ENCODE results near the gene IGSF3. TPM values are rescaled to one million over a fixed set of nuclear protein-coding genes. Genes with fewer than 3 reads are reported as not detected.

Gene IGSF3
- total RNA-seq, 2 donors from 2014 or later: 14.9 to 17.6 TPM

DNA sequence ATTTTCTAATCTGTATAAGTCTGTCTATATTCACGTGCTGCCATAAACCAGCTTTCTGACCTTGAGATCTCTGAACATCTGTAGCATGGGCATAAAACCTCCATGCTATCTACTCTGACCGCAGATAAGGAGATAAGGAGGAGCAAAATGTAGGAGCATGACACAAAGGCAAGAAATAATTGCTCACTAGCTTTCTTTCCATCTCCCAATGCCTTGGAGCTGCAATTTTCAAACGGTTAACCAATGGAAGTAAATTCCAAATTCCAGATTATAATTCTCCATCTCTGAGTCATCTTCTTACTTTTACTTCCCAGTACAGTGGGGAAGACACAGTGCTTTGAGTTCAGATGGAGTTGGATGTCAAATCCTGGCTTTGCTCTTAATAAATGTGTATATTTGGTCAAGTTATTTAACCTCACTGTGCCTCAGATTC, 138.3 kb downstream of the IGSF3 start:
- TF ChIP-seq, protein P1, sequence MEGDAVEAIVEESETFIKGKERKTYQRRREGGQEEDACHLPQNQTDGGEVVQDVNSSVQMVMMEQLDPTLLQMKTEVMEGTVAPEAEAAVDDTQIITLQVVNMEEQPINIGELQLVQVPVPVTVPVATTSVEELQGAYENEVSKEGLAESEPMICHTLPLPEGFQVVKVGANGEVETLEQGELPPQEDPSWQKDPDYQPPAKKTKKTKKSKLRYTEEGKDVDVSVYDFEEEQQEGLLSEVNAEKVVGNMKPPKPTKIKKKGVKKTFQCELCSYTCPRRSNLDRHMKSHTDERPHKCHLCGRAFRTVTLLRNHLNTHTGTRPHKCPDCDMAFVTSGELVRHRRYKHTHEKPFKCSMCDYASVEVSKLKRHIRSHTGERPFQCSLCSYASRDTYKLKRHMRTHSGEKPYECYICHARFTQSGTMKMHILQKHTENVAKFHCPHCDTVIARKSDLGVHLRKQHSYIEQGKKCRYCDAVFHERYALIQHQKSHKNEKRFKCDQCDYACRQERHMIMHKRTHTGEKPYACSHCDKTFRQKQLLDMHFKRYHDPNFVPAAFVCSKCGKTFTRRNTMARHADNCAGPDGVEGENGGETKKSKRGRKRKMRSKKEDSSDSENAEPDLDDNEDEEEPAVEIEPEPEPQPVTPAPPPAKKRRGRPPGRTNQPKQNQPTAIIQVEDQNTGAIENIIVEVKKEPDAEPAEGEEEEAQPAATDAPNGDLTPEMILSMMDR (IDR thresholded peaks at IDR 0.05): no peak
- Histone ChIP-seq H3K4me1 (no peaks in the 10 kb centered on the region), H3K27ac (no peak overlapping the region), H3K36me3 (peaks cover 14% of the 10 kb centered on the region), H3K4me3 (no peak overlapping the region), H3K27me3 (no peaks in the 10 kb centered on the region), H3K9me3 (no peaks in the 10 kb centered on the region)
- no peak for DNase-seq (ENCODE audit: low spot score)

DNA sequence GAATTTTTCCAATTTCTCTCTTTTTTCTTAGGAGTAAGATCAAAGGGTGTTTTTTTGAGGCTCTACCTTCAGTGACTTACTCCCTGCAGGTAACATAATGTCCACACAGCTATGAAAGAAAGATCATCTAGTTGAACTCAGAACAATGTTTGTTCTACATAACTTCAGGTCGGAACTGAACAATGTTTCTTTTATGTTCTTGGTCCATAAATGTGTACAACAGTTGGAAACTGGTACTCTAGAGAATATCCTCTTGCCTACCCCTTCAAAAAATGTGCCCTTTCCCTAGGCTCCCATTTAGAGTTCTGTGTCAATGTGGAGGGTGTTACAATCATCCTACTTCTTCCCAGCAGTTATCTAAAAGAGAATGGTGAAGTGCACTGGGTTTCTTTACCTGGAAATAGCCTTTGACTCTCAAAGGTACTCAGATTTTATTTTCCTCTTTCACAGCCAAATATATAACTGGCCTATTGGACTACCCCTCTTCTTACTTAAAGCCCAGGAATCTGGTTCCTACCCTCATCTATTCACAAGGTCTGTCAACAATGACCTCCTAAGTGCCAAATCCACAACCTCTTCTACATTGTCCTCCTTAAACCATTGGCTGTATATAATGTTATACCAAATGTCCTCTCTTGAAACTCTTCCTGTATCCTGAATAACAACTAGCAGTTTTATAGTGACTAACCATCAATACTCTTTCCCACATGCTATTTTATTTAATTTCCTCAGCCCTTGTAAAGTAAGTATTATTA, 139.0 kb downstream of the IGSF3 start:
- Histone ChIP-seq H3K36me3 (peaks cover 7% of the 10 kb centered on the region), H3K4me1 (no peaks in the 10 kb centered on the region), H3K4me3 (no peak overlapping the region), H3K9me3 (no peaks in the 10 kb centered on the region), H3K27me3 (no peaks in the 10 kb centered on the region), H3K27ac (no peak overlapping the region)
- DNase-seq (ENCODE audit: low spot score): no peak
- TF ChIP-seq, protein P1 (IDR thresholded peaks at IDR 0.05): no peak

DNA sequence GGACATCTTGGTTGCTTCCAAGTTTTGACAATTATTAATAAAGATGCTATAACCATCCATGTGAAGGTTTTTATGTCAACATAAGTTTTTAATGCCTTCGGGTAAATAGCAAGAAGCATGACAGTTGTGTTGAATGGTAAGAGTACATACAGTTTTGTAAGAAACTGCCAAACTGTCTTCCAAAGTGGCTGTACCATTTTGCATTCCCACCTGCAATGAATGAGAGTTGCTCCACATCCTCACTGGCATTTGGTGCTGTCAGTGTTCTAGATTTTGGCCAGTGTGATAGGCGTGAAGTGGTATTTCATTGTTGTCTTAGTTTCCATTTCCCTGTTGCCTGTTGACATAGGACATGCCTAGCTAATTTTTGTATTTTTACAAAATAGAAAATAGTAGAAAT, 142.1 kb downstream of the IGSF3 start:
- Histone ChIP-seq H3K27me3 (no peaks in the 10 kb centered on the region), H3K9me3 (no peaks in the 10 kb centered on the region), H3K4me1 (no peaks in the 10 kb centered on the region), H3K36me3 (no peaks in the 10 kb centered on the region), H3K4me3 (no peak overlapping the region), H3K27ac (no peak overlapping the region)
- TF ChIP-seq, protein P1 (IDR thresholded peaks at IDR 0.05): no peak
- no peak for DNase-seq (ENCODE audit: low spot score)

MicroRNAs within 50 kb of the gene (microRNA counts, 767-probe panel; counts per million panel counts)
- microRNA hsa-miR-320b: 0 to 31.0 counts per million in 2 donors
- microRNA hsa-miR-548ac: 0 to 31.0 counts per million in 2 donors

Small RNA genes within 50 kb of the gene (microRNA-seq; reads per million reads assigned to microRNA genes)
- 0 reads per million in 2 donors for gene MIR320B1 (ENCODE audit: borderline number of aligned reads in 2 of 2, borderline replicate concordance in 1 of 2)
- gene MIR548AC (ENCODE audit: borderline number of aligned reads in 2 of 2, borderline replicate concordance in 1 of 2): 0 reads per million in 2 donors

Other genes starting within 250 kb of the IGSF3 start
- 10 to 100 TPM; 26.4 to 27.4 TPM for gene CD58, start 96.7 kb downstream of the IGSF3 start, total RNA-seq
- gene CD2, start 86.7 kb upstream of the IGSF3 start, total RNA-seq: 1 to 10 TPM in 1 of 2 donors, under 1 TPM in 1; 0.26 to 1.6 TPM
- gene PTGFRN, start 242.2 kb upstream of the IGSF3 start, total RNA-seq: 100 to 1,000 TPM; 129 to 141 TPM

All from right atrium auricular region (tissue), 2 donors.